Lower lobe of right lung (tissue), 2 donors: Measurements from ENCODE around the gene USP21. TPM values are rescaled to one million over a fixed set of nuclear protein-coding genes. Genes with fewer than 3 reads are reported as not detected.

ENCODE experiments used
- ATAC-seq, 2 donors: fragments of 200-7000 bp; cut with Tn5 transposase; one replicate each; pipeline ENCODE4 v1.9.1; 2020 to 2022; ENCODE audit warnings: mild to moderate bottlenecking in 2 of 2, moderate library complexity in 2 of 2
- DNase-seq: peaks from one replicate; pipeline ENCODE4 v3.0.0-alpha.2; 2020
- H3K27ac ChIP-seq: fragments of 200-600 bp; one replicate; pipeline ENCODE4 v1.8.0; 2022
- H3K27me3 ChIP-seq: fragments of 200-600 bp; one replicate; pipeline ENCODE4 v1.8.0; 2022; ENCODE audit warnings: low read depth
- H3K36me3 ChIP-seq: fragments of 200-600 bp; one replicate; pipeline ENCODE4 v1.8.0; 2022; ENCODE audit warnings: mild to moderate bottlenecking
- H3K4me1 ChIP-seq: fragments of 200-600 bp; one replicate; pipeline ENCODE4 v1.8.0; 2022
- H3K4me3 ChIP-seq: fragments of 200-600 bp; one replicate; pipeline ENCODE4 v1.8.0; 2022; ENCODE audit warnings: mild to moderate bottlenecking
- H3K9me3 ChIP-seq: fragments of 200-600 bp; one replicate; pipeline ENCODE4 v1.8.0; 2022
- intact Hi-C: fragments of 100-400 bp; cut with DNase I; formaldehyde crosslinking; loops from one replicate; pipeline ENCODE4 v1.11.0; 2022
- total RNA-seq: library from RNA; stranded (reverse); fragmentation: NEBNext Ultra II Directional; extraction: Animal tissue kit (Norgen Biotek cat#: 25700); gene quantifications from one replicate; pipeline ENCODE4 v1.2.1, GENCODE V29; 2021
- TF ChIP-seq, protein P1 (sequence below): fragments of 200-600 bp; IDR thresholded peaks from one replicate; pipeline ENCODE4 v1.8.0; 2022; ENCODE audit warnings: antibody characterized with exemption, mild to moderate bottlenecking
- donor health status: DM: no; HTN: yes; CAD: no; lungs with severe emphysema.

Gene USP21
- total RNA-seq, 1 donor from 2014 or later = 32.2 TPM

DNA sequence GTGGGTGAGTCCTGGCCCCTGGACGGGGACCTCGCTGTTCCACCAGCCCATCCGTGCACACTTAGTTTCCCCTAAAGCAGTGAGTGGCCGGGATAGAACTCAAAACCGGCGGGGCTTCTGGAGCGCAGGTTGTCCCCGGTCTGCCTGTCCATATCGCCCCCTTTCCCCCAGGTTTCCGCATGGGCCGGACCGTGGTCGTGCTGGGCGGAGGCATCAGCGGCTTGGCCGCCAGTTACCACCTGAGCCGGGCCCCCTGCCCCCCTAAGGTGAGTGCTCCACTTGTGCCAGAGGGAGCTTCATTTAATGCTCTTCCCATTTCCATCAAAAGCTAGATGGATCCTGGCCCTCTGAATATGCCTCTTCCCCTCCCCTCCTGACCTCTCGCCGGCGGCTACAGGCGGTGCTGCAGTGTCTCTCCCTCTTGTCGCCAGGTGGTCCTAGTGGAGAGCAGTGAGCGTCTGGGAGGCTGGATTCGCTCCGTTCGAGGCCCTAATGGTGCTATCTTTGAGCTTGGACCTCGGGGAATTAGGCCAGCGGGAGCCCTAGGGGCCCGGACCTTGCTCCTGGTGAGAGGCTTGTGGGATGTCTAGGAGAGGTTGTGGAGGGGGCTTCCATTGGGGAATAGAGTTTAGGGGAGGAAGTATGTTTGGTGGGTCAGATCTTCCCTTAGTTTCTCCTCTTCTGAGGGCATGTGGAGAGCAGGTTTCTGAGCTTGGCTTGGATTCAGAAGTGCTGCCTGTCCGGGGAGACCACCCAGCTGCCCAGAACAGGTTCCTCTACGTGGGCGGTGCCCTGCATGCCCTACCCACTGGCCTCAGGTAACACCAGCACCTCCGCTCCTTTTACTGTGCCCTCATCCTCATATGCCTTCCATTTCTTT lies 7.6 kb downstream of the USP21 start:
- ATAC-seq (peak in 1 of 2 donors; percentile 6), DNase-seq (no peak)
- H3K4me3 ChIP-seq = peak overlapping the region; percentile 78
- peaks cover 23% of the 10 kb centered on the region for H3K4me1 ChIP-seq
- TF ChIP-seq, protein P1, sequence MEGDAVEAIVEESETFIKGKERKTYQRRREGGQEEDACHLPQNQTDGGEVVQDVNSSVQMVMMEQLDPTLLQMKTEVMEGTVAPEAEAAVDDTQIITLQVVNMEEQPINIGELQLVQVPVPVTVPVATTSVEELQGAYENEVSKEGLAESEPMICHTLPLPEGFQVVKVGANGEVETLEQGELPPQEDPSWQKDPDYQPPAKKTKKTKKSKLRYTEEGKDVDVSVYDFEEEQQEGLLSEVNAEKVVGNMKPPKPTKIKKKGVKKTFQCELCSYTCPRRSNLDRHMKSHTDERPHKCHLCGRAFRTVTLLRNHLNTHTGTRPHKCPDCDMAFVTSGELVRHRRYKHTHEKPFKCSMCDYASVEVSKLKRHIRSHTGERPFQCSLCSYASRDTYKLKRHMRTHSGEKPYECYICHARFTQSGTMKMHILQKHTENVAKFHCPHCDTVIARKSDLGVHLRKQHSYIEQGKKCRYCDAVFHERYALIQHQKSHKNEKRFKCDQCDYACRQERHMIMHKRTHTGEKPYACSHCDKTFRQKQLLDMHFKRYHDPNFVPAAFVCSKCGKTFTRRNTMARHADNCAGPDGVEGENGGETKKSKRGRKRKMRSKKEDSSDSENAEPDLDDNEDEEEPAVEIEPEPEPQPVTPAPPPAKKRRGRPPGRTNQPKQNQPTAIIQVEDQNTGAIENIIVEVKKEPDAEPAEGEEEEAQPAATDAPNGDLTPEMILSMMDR = no peak
- no peaks in the 10 kb centered on the region for H3K9me3 ChIP-seq
- peaks cover 58% of the 10 kb centered on the region for H3K36me3 ChIP-seq
- H3K27me3 ChIP-seq = no peaks in the 10 kb centered on the region
- peak overlapping the region; percentile 94 for H3K27ac ChIP-seq
- intact Hi-C loops = no loop called here

DNA sequence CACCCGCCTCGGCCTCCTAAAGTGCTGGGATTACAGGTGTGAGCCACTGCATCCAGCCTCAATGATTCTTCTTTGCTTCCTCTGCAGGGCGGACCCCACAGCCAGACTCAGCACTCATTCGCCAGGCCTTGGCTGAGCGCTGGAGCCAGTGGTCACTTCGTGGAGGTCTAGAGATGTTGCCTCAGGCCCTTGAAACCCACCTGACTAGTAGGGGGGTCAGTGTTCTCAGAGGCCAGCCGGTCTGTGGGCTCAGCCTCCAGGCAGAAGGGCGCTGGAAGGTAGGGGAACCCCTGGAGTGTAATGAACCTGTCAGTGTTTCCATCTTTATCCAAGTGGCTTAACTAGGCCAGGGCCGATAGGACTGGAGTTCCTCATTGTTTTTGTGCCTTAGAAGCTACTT lies 9.6 kb downstream of the USP21 start:
- intact Hi-C loops = no loop called here
- peaks cover 38% of the 10 kb centered on the region for H3K4me1 ChIP-seq
- H3K9me3 ChIP-seq = no peaks in the 10 kb centered on the region
- TF ChIP-seq, protein P1 = no peak
- DNase-seq = no peak
- no peaks in the 10 kb centered on the region for H3K27me3 ChIP-seq
- no peak overlapping the region for H3K4me3 ChIP-seq
- no peak overlapping the region for H3K27ac ChIP-seq
- H3K36me3 ChIP-seq = peaks cover 59% of the 10 kb centered on the region
- ATAC-seq = no peak

DNA sequence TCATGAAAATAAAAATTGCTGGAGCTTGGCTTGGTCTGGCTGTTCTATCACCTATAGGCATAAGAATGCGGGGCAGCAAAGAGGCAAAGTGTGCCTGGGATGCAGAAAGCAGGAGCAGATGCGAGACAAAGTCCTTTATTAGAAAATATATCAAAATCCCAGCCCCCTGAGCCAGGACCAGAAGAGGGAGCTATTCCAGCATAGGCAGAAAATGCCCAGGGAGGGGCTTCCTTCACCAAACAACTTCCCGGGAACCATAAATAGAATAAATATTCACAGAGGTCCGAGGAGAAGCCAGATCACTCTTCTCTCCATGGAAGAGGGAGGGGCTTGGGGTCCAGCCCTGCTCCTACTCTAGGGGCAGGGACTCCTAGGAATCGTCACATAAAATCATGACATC lies 11.9 kb downstream of the USP21 start:
- Histone ChIP-seq H3K36me3 (peaks cover 72% of the 10 kb centered on the region), H3K4me3 (no peak overlapping the region), H3K27me3 (no peaks in the 10 kb centered on the region), H3K9me3 (no peaks in the 10 kb centered on the region), H3K27ac (no peak overlapping the region), H3K4me1 (peaks cover 36% of the 10 kb centered on the region)
- DNase-seq = no peak
- intact Hi-C loops = no loop called here
- TF ChIP-seq, protein P1 = no peak
- ATAC-seq = no peak

DNA sequence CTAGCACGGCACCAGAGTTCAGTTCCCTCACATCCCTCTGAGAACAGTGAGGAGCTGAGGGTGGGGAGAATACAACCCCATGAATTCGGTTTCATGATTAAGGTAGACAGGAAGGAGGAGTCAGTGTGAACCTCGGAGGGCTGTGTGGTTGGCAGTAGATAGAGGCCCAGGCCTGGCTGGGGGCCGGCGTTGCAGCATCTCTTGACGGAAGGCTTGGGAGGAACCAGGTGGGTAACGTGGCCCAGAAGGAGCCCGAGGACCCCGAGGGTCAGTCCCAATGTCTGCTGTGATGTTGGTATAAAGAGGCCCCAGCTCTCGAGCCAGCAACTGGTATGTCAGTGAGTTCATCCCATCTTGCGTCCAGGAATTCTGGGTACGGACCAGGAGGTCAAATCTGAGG lies 12.4 kb downstream of the USP21 start:
- H3K27ac ChIP-seq = no peak overlapping the region
- no peak overlapping the region for H3K4me3 ChIP-seq
- H3K9me3 ChIP-seq = no peaks in the 10 kb centered on the region
- DNase-seq (no peak), ATAC-seq (no peak)
- H3K4me1 ChIP-seq = peaks cover 41% of the 10 kb centered on the region
- TF ChIP-seq, protein P1 = no peak
- intact Hi-C loops = no loop called here
- H3K36me3 ChIP-seq = peaks cover 72% of the 10 kb centered on the region
- H3K27me3 ChIP-seq = no peaks in the 10 kb centered on the region

DNA sequence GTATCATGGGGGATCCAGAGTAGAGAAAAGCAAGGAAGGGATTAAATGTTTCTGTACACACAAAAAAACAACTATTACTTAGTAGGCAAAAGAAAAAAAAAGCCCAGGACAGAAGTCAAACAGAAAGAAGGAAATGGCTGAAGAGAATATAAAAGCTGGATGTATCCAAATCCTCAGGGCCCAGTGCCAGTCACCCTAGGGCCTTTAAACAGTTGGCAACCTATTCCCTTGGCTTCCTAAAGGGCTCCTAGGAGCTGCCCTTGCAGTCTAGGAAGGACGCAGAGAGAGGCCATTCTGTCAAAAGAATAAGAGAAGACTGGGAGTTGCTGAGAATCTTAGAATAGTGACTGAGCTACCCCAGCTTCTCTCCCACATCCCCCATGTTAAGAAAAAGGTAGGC lies 13.0 kb downstream of the USP21 start:
- Histone ChIP-seq H3K4me1 (peaks cover 35% of the 10 kb centered on the region), H3K27ac (no peak overlapping the region), H3K4me3 (no peak overlapping the region), H3K9me3 (no peaks in the 10 kb centered on the region), H3K27me3 (no peaks in the 10 kb centered on the region), H3K36me3 (peaks cover 72% of the 10 kb centered on the region)
- TF ChIP-seq, protein P1 = no peak
- intact Hi-C loops = no loop called here
- no peak for DNase-seq
- no peak for ATAC-seq
